GM19438 (cell line): Measurements from ENCODE around the gene CCZ1B.
"Not testable (repeated sequence)": the region's sequence is repeated elsewhere in the genome, so short reads cannot be mapped to it uniquely, and the experiment has no call there.

Experiments used
- ATAC-seq: cut with Tn5 transposase; IDR thresholded peaks from one replicate; pipeline ENCODE4 v1.9.1; 2021; ENCODE audit warnings: low read depth; ENCODE audit not compliant: unreplicated experiment

Gene CCZ1B

DNA sequence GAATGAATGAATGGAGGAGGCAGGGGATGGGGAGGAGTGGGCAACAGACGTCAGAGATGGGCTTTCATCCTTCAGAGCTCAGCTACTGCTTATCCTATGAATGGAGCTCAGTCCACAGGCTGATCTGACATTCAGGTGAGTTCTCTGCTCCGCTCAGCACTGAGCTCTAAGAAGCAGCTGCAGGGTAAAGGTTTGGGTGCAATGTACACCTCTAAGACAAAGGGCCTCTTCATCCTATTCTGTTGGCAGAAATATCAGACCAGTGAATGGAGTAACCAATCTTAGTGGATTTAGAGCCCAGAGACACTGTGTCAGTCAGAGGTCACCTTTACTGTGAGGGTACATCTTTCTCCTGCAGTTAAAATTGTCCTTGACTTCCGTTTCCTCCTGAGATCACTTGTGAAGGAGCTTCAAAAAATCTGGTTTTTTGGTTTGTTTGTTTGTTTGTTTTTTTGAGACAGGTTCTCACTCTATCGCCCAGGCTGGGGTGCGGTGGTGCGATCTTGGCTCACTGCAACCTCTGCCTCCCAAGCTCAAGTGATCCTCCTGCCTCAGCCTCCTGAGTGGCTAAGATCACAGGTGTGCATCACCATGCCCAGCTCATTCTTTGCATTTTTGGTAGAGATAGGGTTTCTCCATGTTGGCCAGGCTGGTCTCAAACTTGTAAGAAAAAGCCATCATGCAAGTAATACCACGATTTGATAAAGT is 5.1 kb upstream of the CCZ1B start:
- no peak for ATAC-seq

GRCh38 chr7:6830026-6830425 is 4.0 kb upstream of the CCZ1B start:
- ATAC-seq, result not testable (repeated sequence)

GRCh38 chr7:6829616-6830015 is 3.5 kb upstream of the CCZ1B start:
- ATAC-seq, result not testable (repeated sequence)

- ATAC-seq, result not testable (repeated sequence)
Measured at GRCh38 chr7:6827180-6827579, 1.1 kb upstream of the CCZ1B start.

DNA sequence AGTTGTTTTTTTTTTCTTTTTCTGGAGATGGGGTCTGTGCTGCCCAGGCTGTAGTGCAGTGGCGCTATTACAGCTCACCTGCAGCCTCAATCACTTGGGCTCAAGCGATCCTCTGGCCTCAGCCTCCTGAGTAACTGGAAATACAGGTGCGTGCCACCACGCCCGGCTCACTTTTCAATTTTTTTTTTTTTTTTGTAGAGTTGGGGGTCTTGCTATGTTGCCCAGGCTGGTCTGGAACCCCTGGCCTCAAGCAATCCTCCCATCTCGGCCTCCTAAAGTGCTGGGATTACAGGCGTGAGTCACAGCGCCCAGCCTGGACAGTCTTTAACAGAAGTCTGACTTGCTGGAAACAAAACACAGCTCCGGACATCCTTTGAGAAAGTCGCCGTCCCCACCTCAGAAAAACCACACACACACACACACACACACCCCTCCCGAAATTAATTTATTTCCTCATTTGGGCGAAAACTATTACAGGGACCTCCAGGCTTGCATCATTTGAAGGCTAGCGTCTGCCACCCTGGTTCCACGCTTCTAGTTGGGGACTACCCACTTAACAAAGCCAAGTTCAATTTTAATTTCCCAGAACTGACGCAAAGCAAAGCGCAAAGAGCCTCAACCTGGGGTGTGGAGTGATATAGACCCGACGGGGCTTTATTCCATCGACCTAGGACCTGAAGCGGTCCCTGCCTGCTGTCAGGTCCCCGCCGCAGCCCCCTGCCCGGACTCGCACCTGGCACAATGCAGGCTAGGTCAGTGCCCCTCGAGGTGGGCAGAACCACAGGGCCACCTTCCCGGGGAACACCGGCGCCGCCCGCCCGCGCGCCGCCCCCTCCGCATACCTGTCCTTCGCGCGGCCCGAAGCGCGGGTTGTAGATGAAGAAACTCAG is 594 bp downstream of the CCZ1B start:
- ATAC-seq, result peak; percentile 38

DNA sequence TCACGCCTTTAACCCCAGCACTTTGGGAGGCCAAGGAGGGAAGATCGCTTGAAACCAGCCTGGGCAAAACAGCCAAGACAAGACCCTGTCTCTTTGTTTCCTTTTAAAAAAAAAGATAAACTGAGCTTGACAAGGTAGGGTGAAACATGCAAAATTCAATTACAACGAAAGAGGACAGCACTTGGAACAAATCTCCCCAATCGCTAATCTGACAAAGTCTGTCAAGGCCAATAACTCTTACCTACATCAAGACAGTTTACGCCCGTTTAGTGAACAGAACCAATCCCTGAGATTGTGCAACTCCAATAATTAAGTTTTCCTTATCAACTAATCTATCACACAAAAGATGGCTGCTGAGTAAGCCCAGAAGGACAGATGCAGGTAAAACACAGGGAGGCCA is 4.5 kb downstream of the CCZ1B start:
- ATAC-seq, result not testable (repeated sequence)

DNA sequence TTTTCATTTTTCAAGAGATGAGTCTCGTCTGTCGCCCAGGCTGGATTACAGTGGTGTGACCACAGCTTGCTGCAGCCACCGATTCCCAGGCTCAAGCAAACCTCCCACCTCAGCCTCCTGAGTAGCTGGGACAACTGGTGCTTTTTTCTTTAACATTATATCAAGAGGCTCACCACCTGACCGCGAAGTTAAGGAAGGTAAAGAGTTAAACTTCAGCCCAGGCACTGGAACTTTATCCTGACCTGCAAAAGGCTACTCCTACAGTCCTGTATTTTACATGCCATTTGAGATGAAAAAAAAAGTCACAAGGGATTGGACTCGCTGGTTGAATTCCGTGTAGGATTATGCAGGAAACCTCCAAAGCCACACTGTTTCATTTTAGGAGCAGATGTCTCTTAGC is 10.6 kb downstream of the CCZ1B start:
- ATAC-seq, result not testable (repeated sequence)

DNA sequence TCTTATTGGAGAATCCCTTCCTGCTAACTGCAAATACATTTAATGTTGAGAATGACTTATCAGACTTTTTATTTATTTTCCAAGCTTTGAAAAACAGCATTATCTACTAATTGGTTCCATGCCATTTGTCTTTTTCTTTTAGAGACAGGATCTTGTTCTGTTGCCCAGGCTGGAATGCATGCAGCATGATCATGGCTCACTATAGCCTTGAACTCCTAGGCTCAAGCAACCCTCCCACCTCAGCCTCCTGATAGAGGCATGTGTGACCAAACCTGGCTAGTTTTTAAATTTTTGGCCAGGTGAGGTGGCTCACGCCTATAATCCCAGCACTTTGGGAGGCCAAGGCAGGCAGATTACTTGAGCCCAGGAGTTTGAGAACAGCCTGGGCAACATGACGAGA is 13.1 kb downstream of the CCZ1B start:
- ATAC-seq, result not testable (repeated sequence)

DNA sequence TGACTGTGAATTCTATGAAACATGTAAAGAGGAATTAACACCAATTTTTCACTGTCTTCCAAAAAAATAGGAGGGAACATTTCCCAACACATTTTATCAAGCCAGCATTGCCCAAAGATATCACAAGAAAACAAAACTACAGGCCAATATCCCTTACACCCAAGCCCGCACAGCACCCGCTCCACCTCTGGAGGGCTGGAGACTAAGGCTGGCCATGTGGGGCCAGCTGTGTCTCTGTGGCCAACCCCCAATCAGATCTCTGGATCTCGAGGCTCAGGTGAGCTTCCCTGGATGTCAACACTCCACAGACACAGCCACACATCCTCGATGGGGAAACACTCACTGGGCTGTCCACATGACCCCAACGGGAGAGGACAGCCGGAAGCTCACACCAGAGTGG is 18.1 kb downstream of the CCZ1B start:
- ATAC-seq, result not testable (repeated sequence)

GRCh38 chr7:6807393-6807918 is 18.6 kb downstream of the CCZ1B start:
- ATAC-seq, result not testable (repeated sequence)

DNA sequence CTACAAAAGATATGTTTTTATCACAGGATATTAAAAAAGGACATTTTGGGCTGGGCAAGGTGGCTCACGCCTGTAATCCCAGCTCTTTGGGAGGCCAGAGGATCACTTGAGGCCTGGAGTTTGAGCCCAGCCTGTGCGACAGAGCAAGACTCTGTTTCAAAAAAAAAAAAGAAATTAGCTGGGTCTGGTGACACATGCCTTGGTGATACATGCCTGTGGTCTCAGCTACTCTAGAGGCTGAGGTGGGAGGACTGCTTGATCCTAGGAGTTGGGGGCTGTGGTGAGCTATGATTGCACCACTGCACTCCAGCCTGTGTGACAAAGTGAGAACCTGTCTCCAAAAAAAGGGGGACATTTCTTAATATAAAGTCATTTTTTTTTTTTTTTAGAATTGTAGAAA is 25.7 kb downstream of the CCZ1B start:
- not testable (repeated sequence) for ATAC-seq

DNA sequence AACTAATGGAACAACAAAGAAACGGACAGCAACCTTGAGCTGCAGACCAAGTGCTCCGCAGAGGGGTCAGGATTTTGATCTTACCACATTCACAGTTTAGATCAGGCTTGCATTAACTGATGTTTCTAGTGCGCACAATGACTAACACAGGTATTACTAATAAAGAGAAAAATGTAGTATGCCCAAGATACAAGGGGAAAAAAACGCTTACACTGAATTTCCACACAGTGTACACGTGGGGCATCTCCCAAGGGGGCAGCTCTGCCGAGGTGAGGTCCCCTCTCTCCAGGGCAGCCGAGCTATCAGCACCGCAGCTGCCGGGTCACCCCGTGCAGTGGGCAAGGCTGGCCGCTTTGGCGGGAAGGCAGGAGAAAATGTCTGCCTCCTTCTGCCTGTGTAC is 26.2 kb downstream of the CCZ1B start:
- ATAC-seq, result not testable (repeated sequence)

DNA sequence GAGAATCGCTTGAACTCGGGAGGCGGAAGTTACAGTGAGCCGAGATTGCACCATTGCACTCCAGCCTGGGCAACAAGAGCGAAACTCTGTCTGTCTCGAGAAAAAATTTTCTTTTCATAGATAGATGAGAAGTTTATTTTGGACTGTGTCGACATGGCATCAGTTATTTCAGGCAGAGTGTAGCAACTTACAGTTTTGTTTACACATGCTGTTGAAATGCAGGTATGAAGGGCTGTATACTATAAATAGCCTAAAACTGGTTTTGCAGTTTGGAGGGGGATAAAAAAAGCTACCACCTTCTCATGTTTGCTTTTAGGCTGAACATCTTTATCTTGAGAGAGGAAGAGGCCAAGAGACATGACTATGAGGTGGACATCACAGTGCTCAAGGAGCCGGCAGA is 28.0 kb downstream of the CCZ1B start:
- not testable (repeated sequence) for ATAC-seq

DNA sequence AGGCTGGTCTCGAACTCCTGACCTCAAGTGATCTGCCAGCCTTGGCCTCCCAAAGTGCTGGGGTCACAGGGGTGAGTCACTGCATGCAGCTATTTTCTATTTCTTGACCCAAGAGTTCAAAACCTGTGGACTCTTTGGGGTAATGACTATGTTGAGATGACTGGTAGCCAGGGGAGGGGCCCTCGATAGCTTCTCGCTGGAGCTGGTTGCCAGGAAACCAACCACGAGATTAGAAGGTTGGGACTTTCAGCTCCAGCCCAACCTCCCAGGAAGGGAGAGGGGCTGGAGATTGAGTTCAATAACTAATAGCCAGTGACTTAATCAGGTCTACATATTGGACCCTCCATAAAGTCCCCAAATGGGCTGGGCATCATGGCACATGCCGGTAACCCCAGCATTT is 28.9 kb downstream of the CCZ1B start:
- ATAC-seq, result not testable (repeated sequence)

- ATAC-seq, result not testable (repeated sequence)
Measured at GRCh38 chr7:6794276-6794675, 31.8 kb downstream of the CCZ1B start.

- ATAC-seq, result not testable (repeated sequence)
Measured at GRCh38 chr7:6792113-6792872, 33.8 kb downstream of the CCZ1B start.

- ATAC-seq, result not testable (repeated sequence)
Measured at GRCh38 chr7:6789353-6789752, 36.7 kb downstream of the CCZ1B start.

GRCh38 chr7:6781581-6781980 is 44.5 kb downstream of the CCZ1B start:
- not testable (repeated sequence) for ATAC-seq

DNA sequence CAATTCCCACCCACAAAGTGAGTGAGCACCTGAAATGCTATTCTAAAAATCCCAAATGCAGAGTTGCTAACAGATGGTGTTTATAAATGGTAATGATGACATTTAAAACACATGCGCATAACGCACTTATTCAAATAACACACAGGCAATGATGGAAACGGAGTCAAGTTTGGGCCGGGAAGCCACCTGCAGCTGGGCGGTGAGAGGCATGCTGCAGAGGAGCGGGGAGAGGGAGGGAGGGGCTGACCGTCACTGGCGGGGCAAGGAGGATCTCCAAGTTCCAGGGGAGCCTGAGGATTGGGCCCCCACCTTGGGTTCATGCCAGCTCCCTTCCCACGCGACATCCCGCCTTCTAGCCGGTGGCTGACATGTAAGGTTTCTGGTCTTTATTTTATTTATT is 64.9 kb downstream of the CCZ1B start:
- not testable (repeated sequence) for ATAC-seq

- not testable (repeated sequence) for ATAC-seq
Measured at GRCh38 chr7:6753964-6754363, 72.1 kb downstream of the CCZ1B start, which contains the start of gene RSPH10B2. RSPH10B2 (plus strand) TSS chr7:6754103; CDS start chr7:6757678, 3,575 bp downstream.
